Chondrocyte (in vitro differentiated cells): ENCODE results near the gene IGFN1. TPM values are rescaled to one million over a fixed set of nuclear protein-coding genes. Genes with fewer than 3 reads are reported as not detected.

Experiments used
- DNase-seq: peaks from one replicate; pipeline ENCODE4 v3.0.0; 2021; ENCODE audit warnings: mixed read lengths, low spot score
- H3K27ac Mint-ChIP-seq: one replicate; pipeline ENCODE4 v1.8.0; 2021; ENCODE audit warnings: mild to moderate bottlenecking, moderate library complexity, mixed read lengths; ENCODE audit not compliant: unreplicated experiment
- H3K27me3 Mint-ChIP-seq: 2 replicates; pipeline ENCODE4 v1.8.0; 2021; ENCODE audit warnings: low read depth, mixed read lengths
- H3K36me3 Mint-ChIP-seq: 2 replicates; pipeline ENCODE4 v1.8.0; 2021; ENCODE audit warnings: low read depth, mixed read lengths
- H3K4me1 Mint-ChIP-seq: 2 replicates; pipeline ENCODE4 v1.8.0; 2021; ENCODE audit warnings: low read depth, mild to moderate bottlenecking, mixed read lengths
- H3K4me3 Mint-ChIP-seq: one replicate; pipeline ENCODE4 v1.8.0; 2021; ENCODE audit warnings: mild to moderate bottlenecking, moderate library complexity, mixed read lengths; ENCODE audit not compliant: unreplicated experiment
- H3K9me3 Mint-ChIP-seq: 2 replicates; pipeline ENCODE4 v1.8.0; 2021; ENCODE audit warnings: low read depth, mixed read lengths
- total RNA-seq: library from RNA; stranded (reverse); gene quantifications from 3 replicates; pipeline ENCODE4 v1.2.1, GENCODE V29; 2021
- TF ChIP-seq, protein P1 (sequence below): fragments of 200-600 bp; sonication (generic); IDR thresholded peaks from 2 replicates; pipeline ENCODE4 v1.5.0; 2021; ENCODE audit warnings: antibody characterized with exemption, mild to moderate bottlenecking, moderate library complexity

IGFN1 gene
- total RNA-seq, 1 donor from 2014 or later: 1.9 TPM

DNA sequence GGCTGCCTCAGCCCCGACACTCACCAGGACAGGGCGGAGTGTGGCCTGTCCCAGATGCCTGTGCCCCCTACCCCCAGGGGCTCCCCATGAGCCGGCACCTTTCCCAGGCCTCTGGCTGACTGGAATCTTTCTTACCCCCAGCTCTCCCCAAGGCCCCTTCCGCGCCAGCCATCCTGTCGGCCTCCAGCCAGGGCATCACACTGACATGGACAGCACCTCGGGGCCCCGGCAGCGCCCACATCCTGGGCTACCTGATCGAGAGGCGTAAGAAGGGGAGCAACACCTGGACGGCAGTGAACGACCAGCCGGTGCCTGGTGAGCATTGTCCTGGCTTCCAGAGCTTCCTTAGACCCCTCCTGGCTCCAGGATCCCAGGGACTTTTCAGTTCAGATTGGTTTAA is 26.5 kb downstream of the IGFN1 start:
- Mint-ChIP-seq H3K36me3 (no peaks in the 10 kb centered on the region), H3K9me3 (no peaks in the 10 kb centered on the region), H3K27ac (no peak overlapping the region), H3K27me3 (peaks cover 14% of the 10 kb centered on the region), H3K4me1 (no peaks in the 10 kb centered on the region), H3K4me3 (no peak overlapping the region)
- TF ChIP-seq, protein P1, sequence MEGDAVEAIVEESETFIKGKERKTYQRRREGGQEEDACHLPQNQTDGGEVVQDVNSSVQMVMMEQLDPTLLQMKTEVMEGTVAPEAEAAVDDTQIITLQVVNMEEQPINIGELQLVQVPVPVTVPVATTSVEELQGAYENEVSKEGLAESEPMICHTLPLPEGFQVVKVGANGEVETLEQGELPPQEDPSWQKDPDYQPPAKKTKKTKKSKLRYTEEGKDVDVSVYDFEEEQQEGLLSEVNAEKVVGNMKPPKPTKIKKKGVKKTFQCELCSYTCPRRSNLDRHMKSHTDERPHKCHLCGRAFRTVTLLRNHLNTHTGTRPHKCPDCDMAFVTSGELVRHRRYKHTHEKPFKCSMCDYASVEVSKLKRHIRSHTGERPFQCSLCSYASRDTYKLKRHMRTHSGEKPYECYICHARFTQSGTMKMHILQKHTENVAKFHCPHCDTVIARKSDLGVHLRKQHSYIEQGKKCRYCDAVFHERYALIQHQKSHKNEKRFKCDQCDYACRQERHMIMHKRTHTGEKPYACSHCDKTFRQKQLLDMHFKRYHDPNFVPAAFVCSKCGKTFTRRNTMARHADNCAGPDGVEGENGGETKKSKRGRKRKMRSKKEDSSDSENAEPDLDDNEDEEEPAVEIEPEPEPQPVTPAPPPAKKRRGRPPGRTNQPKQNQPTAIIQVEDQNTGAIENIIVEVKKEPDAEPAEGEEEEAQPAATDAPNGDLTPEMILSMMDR: no peak
- DNase-seq: no peak

- H3K36me3 Mint-ChIP-seq: no peaks in the 10 kb centered on the region
- DNase-seq: no peak
- no peaks in the 10 kb centered on the region for H3K9me3 Mint-ChIP-seq
- H3K4me1 Mint-ChIP-seq: no peaks in the 10 kb centered on the region
- no peak overlapping the region for H3K27ac Mint-ChIP-seq
- TF ChIP-seq, protein P1: no peak
- H3K4me3 Mint-ChIP-seq: no peak overlapping the region
- H3K27me3 Mint-ChIP-seq: peaks cover 7% of the 10 kb centered on the region
These were observed 27.2 kb downstream of the IGFN1 start for GRCh38 chr1:201217851-201218250.

DNA sequence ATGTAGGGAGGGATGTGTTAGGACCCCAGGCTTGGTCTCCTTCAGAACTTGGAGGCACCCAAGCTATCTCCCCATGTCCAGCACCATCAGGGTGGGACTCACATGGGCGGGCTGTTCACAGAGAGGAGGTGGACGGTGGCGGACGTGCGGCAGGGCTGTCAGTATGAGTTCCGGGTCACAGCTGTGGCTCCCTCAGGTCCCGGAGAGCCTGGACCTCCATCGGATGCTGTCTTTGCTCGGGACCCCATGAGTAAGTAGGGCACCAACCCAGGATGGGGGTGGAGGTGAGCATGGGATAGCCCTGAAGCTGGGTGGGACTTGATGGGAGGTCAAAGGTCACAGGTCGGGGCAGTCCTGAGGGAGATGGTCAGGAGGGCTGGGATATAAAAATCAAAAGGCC is 27.8 kb downstream of the IGFN1 start:
- H3K36me3 Mint-ChIP-seq: no peaks in the 10 kb centered on the region
- no peaks in the 10 kb centered on the region for H3K9me3 Mint-ChIP-seq
- TF ChIP-seq, protein P1: no peak
- peaks cover 3% of the 10 kb centered on the region for H3K27me3 Mint-ChIP-seq
- H3K27ac Mint-ChIP-seq: no peak overlapping the region
- no peak for DNase-seq
- no peak overlapping the region for H3K4me3 Mint-ChIP-seq
- H3K4me1 Mint-ChIP-seq: no peaks in the 10 kb centered on the region

DNA sequence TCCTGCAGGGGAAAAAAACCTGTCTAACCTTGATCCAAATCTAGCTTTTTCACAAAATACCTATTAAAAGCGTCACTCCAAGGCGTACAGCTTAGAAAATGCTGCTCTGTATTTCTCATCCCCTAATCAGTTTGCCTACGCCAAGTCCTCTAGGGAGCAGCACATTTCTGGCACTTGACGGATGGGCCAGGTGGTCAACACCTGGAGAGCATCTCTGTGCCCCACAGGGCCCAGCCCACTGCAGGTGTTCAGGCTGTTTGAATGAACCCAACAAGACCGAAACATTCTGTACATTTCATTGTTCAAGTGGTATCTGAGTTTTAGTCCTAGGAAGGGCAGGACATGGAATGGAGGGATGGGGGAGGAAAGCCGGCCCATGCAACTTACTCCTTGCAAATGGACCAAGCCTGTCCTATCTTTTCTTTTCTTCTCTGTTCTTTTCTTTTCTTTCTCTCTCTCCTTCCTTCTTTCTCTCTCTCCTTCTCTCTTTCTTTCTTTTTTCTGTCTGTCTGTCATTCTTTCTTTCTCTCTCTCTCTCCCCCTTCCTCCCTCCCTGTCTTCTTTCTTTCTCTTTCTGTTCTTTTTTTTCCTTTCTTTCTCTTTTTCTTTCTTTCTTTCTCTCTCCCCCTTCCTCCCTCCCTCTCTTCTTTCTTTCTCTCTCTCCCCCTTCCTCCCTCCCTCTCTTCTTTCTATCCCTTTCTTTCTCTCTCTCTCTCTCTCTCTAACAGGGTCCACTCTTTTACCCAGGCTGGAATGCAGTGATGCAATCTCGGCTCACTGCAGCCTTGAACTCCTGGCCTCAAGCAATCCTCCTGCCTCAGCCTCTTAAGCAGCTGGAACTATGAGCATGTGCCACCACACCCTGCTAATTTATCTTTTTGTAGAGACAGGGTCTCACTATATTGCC is 29.1 kb downstream of the IGFN1 start:
- no peak for DNase-seq
- Mint-ChIP-seq H3K9me3 (no peaks in the 10 kb centered on the region), H3K36me3 (no peaks in the 10 kb centered on the region), H3K27ac (no peak overlapping the region), H3K27me3 (peaks cover 3% of the 10 kb centered on the region), H3K4me1 (no peaks in the 10 kb centered on the region), H3K4me3 (no peak overlapping the region)
- TF ChIP-seq, protein P1: no peak

- DNase-seq: no peak
- peaks cover 3% of the 10 kb centered on the region for H3K27me3 Mint-ChIP-seq
These were observed 29.7 kb downstream of the IGFN1 start for GRCh38 chr1:201220388-201220715.

More at GRCh38 chr1:201220388-201220715, 29.7 kb downstream of the IGFN1 start:
- H3K27ac Mint-ChIP-seq: no peak overlapping the region
- H3K9me3 Mint-ChIP-seq: no peaks in the 10 kb centered on the region
- TF ChIP-seq, protein P1: no peak
- H3K36me3 Mint-ChIP-seq: no peaks in the 10 kb centered on the region
- H3K4me1 Mint-ChIP-seq: no peaks in the 10 kb centered on the region
- no peak overlapping the region for H3K4me3 Mint-ChIP-seq
